ENCODE results near the gene IFITM2. TPM values are rescaled to one million over a fixed set of nuclear protein-coding genes. Genes with fewer than 3 reads are reported as not detected.

Gene IFITM2
- total RNA-seq (2014; rRNA removed; shearing (Covaris generic)), result 80.0 and 89.8 TPM in 2 replicates

DNA sequence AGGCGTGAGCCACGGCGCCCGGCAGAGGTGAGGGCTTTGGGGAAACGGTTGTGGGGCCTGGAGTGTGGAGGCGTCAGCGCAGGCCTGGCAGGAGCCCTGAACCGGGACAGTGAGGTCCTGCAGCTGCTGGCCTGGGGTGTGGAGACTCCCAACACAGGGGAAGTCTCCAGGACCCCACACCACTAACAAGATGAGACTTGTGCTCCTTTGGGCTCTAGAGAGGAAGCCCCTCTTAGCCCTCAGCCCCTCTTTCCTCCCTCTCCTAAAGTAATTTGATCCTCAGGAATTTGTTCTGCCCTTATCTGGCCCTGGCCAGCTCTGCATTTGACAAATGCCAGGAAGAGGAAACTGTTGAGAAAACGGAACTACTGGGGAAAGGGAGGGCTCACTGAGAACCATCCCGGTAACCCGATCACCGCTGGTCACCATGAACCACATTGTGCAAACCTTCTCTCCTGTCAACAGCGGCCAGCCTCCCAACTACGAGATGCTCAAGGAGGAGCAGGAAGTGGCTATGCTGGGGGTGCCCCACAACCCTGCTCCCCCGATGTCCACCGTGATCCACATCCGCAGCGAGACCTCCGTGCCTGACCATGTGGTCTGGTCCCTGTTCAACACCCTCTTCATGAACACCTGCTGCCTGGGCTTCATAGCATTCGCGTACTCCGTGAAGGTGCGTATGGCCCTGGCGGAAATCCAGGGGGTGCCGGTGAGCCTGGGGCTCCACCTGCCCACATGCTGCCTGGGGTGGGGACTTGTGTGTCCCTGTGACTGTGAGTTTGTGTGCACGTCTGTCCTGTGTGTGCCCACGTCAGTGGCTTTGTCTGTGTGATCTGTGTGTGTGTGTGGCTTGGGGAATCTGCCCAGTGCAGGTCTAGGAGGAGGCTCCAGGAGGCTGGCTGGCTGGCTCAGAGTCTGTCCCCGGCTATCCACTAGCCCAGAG, at the start of gene IFITM2:
Gene IFITM2 (plus strand): TSS at position 51 of the 943 bp plus-strand sequence. CDS start 377 bp downstream, at position 428.
- DNase-seq (ENCODE audit: low read depth), result peak; percentile 85

DNA sequence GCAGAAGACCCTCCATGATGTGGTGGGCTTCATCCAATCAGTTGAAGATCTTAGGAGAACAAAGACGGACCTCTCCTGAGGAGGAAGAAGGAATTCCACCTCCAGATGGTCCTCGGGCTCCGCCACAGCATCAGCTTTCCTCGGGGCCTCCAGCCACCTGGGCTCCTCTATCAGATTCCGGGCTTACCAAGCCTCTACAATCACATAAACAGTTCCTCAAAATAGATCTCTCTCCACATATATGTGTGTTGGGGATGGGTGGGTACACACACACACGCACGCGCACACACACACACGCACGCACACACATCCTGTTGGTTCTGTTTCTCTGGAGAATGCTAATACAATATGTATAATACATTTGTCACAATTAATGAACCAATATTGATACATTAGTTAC, 48.2 kb upstream of the IFITM2 start:
- DNase-seq (ENCODE audit: low read depth), result no peak

DNA sequence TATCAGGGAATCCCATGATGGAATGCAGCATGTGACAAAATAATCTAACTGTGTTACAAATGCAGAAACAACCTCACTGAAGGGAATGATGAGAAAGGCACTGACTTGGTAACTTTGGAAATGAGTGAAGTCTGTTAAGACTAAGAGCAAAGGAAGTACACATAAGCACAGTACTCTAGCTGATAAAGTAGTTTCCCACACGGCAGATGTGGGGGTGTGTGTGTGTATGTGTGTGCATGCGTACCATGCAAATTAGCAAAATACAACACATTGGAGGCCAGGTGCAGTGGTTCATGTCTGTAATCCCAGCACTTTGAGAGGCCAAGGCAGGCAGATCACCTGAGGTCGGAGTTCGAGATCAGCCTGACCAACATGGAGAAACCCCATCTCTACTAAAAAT, 46.0 kb upstream of the IFITM2 start:
- DNase-seq (ENCODE audit: low read depth), result no peak

DNA sequence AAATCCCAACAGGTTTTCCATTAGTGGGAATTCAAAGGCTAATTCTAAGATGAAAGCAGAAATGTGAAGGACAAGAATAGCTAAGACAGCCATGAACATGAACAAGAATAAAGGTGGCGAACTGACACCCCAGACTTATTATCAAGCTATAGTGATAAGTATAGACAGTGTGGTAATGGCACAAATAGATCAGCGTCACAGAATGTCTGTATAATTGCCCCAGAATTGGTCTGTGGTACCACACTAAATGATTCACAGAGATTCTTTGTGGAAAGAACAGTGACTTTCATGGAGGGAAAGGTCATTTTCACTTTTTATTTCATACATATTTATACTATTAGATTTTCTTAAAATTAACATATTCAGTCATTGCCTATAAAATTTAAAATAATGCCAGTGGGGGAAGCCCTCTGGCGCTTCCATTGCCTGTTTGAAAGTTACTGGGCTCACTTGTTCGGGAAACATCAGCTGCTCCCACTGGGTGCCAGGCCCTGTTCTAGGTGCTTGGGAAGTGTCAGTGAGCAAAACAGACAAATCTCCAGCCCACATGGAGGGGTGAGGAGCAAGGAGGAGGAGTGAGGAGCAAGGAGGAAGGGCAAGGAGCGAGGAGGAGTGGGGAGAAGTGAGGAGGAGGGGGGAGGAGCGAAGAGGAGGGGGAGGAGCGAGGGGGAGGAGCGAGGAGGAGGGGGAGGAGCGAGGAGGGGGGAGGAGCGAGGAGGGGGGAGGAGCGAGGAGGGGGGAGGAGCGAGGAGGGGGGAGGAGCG, 40.8 kb upstream of the IFITM2 start:
- no peak for DNase-seq (ENCODE audit: low read depth)

DNA sequence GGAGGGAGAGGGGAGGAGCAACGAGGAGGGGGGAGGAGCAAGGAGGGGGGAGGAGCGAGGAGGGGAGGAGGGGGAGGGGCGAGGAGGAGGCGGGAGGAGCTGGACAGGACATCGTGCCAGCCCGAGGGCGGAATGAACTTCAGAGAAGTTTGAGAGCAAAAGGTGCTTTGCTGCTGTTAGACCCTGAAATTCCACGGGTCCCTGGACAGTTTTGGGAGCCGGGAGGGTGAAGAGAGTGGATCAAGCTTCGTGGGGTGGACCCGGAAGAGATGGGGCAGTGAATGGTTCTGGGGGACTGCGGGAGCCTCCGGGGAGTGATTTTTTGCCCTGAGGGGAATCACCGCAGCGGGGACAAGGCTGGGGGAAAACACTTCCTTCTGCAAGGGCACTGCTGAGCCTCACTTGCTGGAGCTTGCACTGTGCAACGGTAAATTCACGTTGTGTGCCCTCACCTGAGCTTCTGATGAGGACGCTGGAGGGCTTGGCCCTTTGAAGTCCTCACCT, 40.1 kb upstream of the IFITM2 start:
- DNase-seq (ENCODE audit: low read depth), result no peak

DNA sequence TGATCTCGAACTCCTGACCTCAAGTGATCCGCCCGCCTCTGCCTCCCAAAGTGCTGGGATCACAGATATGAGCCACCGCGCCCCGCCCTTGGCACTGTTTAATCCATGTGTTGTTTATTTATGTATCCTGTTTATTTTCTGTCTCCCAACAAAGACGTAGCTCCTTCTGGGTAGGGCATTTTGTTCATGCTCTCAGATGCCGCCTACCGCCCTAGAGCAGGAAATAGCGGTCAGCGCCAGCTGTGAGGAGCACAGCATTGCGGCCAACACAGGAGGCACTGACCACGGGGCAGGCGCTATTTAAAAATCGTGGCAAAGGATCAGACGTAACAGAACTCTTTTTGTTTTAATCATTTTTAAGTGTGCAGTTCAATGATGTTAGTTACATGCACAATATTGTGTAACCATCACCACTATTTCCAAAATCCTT, 38.9 kb upstream of the IFITM2 start:
- DNase-seq (ENCODE audit: low read depth), result peak; percentile 24

DNA sequence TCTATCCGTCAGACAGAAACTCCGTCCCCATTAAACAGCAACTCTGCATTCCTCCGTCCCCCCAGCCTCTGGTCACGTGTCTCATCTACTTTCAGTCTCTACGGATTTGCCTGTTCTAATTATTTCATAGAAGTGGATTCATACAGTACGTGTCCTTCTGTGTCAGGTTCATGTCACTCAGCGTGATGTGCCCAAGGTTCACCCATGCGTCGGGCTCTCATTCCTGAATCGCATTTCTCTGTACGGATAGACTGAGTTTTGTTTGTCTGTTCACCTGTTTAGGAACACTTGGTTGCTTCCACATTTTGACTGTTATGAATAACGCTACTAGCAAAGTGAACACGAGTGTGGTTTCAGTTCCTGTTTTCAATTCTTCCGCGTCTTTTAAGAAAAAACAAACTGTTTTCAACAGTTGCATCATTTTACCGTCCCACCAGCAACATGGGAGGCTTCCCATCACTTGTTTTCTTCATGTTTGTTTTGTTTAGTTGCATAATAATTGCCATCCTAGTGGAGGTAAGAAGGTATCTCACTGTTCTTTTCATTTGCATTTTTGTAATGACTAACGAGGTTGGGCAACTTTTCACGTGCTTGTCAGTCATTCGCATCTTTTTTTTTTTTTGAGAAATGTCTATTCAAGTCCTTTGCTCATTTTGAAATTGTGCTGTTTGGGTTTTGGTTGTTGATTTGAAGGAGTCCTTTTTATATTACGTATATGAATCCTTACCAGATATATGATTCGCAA, 38.3 kb upstream of the IFITM2 start:
- DNase-seq (ENCODE audit: low read depth), result no peak

DNA sequence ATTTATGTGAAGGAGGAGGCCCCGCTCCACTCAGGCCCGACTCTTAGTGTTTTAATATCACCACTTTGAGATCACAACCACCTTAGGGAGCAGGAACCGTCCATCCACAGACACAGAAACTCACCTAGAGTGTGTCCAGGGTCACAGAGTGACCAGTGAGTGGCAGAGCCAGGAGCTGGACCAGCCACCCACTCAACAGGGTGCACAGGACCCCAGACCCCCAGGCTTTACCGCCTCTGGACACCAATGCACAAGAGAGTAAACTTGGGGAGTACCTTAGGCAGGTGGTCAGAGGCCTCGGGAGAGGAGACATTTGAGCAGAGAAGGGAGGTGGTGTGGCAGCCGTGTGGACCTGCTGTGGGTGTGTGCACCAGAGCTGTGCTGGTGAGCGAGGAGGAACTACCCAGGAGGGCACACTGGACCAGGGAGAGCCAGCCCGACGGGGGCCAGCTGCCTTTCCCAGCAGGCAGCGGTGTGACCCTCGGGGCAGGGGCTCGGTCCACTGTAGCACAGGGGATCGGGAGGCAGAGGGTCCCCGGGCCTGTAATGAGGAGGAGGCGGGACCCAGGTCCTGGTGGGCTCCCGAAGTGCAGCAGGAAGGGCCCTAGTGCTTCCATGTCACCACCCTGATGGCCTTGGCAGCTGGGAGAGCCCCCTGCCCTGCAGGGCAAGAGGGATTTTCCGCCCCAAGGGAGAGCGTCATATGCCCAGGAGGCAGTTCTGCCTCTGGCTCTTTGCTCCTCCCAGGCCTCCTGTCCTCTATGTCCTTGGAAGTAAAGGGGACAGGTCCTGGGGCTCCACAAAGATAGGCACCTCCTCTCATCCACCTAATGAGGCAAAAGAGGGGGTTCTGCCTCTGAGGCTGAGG, 36.9 kb upstream of the IFITM2 start:
- DNase-seq (ENCODE audit: low read depth), result no peak

DNA sequence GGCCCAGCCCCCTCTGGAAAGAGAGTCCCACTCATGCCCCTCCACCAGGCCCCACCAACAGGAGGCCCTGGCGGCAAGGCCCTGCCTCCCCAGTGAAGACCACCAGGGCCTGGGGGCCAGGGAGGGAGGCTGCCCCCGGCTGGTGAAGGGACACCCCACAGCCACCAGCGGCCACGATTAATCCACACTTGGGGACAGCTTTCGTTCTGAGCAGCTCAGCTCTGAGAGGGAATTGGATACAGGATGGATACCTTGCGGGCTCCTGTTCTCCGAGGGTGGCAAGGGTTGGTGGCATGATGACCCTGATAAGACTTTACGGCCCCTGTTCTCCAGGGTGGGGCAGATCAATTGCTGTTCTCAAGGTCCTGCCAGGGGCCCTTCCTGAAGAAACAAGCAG, 36.3 kb upstream of the IFITM2 start:
- no peak for DNase-seq (ENCODE audit: low read depth)

DNA sequence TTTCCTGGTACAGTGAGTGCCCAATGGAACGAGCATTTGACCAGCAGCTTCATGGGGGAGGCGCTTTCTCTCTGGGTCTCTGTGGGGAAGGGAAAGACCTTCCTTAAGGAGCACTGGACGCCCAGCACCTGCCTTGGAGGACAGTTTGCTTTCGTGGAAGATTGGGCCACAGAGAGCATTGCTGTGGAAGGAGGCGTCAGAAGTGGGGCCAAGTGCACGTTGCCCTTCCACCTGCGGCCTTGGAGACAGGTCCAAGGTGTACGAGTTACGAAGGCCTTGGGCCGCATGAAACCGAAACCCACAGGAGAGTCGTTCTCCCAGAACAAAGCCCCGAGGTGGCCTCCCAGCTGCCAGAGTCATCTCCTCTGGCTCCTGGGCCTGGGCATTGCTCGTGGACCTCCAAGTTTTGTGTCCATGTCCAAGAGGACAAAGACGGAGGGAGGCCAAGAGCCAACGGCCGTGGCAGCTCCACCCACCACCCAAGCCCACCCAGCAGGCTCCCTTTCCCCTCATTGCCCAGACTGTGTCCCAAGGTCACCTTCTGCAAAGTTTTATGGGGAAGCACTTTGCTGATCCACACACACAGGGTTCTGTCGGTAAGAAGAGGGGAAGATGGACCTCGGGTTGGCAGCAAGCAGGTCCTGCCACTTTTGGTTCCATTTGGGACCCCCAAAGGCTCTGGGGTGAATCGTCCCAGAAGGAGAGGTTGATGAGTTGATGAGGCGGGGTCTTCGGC, 35.3 kb upstream of the IFITM2 start:
- no peak for DNase-seq (ENCODE audit: low read depth)

DNA sequence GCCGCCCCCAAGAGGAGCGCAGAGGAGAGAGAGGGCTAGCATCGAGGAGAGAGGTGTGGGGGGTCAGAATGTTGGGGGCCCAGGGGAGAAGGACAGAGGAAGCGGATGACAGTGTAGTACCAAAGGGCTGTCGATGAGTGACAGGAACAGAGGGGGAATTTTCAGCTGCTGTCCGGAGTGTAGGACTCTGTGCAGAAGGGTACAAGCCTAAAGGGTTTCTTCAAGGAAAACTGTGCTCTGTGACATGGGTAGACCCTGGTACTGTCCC, 34.8 kb upstream of the IFITM2 start:
- DNase-seq (ENCODE audit: low read depth), result no peak

DNA sequence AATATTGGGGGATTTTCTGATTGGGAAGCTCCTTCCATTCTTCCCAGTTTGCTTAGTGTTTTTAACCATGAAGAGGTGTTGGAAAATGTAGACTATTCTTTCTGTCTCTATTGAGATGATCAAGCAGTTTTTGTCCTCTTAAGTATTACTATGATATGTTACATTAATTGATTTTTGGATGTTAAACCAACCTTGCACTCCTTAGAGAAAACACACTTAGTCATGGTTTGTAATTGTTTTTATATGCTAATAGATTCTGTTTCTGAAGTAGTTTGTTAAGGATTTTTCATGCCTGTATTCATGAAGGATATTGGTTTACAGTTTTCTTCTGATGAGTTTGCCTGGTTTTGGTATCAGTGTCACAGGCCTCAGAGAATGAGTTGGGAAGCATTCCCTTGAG, 31.4 kb upstream of the IFITM2 start:
- no peak for DNase-seq (ENCODE audit: low read depth)

DNA sequence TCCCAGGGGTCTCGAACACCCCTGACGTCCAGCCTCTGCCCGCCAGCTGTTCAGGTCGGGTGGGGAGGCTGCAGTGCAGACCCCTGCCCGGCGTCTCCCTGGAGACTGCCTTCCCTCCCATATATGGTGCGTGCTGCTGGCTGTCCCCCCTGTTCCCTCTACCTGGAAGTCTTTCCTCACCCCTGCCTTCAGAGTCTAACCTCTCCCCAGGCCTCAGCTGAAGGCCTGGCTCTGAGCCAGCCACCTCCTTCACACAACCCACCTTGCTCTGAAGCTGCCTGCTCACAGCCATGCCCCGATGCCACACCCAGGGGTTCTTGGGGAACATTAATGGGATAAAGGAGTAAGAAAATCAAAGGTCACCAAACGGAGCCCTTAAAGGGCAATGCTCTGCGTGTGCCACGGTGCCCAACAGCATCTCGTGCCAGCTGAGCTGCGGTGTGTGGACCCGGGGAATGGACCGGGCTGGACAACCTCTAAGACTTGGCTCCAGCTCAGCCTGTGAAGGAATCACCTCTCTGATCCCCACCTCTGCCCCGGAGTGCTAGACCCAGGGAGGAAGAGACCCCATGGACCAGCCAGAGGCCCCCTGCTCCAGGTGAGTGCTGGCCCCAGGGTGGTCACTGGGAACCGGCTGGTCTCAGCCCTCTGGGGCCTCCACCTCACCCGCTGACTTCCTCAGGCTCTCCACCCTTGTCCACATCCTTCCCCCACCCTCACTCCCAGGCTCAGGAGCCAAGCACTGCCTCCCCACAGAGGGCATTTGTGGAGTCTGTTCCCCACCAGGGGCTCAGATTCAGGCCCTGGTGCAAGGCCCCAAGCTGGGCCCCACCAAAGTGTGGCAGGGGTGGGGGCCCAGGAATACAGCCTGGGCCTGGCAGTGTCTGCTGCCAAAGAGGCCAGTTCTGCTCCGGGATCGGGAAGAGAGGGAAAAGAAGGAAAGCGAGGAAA, 29.3 kb upstream of the IFITM2 start, which contains the start of gene NLRP6:
Gene NLRP6 (plus strand): TSS at position 407 of the 951 bp plus-strand sequence. CDS start 163 bp downstream, at position 570.
- DNase-seq (ENCODE audit: low read depth), result no peak

DNA sequence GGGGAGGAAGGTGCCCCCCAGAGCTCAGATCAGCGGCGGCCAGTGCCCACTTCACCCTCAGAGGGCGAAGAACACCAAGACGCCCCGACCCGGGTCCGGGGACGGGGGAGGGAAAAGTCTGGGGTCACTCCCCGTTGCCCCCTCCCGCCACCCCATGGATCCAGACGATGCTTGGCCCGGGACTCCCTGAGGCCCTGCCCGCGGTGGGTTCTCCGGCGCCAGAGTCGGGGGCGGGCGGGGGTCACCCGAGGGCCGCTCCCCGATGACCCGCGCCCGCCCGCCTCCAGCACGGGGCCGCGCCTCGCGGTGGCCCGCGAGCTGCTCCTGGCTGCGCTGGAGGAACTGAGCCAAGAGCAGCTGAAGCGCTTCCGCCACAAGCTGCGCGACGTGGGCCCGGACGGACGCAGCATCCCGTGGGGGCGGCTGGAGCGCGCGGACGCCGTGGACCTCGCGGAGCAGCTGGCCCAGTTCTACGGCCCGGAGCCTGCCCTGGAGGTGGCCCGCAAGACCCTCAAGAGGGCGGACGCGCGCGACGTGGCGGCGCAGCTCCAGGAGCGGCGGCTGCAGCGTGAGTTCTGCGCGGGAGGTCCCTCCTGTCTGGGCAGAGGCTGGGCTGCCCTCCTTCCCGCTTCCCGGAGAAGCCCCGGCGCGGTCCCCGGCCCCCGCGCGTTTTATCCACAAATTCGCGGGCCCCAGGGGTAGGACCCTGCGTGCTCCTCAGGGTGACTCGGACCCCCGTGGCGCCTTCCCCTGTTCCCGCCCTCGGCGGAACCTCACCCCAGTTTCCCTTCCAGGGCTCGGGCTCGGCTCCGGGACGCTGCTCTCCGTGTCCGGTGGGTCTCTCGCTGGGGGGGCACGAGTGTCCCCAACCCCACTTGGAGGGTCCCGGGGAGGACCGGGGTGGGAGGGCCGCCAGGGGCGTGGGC, 28.3 kb upstream of the IFITM2 start:
- no peak for DNase-seq (ENCODE audit: low read depth)

DNA sequence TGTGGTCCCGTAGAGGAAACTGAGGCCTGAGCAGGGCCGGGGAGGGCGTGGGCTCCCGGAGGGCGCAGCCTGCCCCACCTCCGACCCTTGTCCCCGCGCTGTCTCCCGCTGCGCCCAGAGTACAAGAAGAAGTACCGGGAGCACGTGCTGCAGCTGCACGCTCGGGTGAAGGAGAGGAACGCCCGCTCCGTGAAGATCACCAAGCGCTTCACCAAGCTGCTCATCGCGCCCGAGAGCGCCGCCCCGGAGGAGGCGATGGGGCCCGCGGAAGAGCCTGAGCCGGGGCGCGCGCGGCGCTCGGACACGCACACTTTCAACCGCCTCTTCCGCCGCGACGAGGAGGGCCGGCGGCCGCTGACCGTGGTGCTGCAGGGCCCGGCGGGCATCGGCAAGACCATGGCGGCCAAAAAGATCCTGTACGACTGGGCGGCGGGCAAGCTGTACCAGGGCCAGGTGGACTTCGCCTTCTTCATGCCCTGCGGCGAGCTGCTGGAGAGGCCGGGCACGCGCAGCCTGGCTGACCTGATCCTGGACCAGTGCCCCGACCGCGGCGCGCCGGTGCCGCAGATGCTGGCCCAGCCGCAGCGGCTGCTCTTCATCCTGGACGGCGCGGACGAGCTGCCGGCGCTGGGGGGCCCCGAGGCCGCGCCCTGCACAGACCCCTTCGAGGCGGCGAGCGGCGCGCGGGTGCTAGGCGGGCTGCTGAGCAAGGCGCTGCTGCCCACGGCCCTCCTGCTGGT, 27.5 kb upstream of the IFITM2 start:
- no peak for DNase-seq (ENCODE audit: low read depth)

DNA sequence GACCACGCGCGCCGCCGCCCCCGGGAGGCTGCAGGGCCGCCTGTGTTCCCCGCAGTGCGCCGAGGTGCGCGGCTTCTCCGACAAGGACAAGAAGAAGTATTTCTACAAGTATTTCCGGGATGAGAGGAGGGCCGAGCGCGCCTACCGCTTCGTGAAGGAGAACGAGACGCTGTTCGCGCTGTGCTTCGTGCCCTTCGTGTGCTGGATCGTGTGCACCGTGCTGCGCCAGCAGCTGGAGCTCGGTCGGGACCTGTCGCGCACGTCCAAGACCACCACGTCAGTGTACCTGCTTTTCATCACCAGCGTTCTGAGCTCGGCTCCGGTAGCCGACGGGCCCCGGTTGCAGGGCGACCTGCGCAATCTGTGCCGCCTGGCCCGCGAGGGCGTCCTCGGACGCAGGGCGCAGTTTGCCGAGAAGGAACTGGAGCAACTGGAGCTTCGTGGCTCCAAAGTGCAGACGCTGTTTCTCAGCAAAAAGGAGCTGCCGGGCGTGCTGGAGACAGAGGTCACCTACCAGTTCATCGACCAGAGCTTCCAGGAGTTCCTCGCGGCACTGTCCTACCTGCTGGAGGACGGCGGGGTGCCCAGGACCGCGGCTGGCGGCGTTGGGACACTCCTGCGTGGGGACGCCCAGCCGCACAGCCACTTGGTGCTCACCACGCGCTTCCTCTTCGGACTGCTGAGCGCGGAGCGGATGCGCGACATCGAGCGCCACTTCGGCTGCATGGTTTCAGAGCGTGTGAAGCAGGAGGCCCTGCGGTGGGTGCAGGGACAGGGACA, 26.7 kb upstream of the IFITM2 start:
- DNase-seq (ENCODE audit: low read depth), result no peak
